HFFc6 (cell line): Measurements from ENCODE around the gene CTTNBP2NL. TPM values are rescaled to one million over a fixed set of nuclear protein-coding genes. Genes with fewer than 3 reads are reported as not detected.
"Not testable (repeated sequence)": the region's sequence is repeated elsewhere in the genome, so short reads cannot be mapped to it uniquely, and the experiment has no call there.

Source experiments
- DNase-seq: peaks from one replicate; pipeline ENCODE4 v3.0.0-alpha.2; 2018
- H3K27ac Mint-ChIP-seq: 2 replicates; pipeline ENCODE4 v1.8.0; 2020; ENCODE audit warnings: mild to moderate bottlenecking, mixed read lengths
- H3K27me3 Mint-ChIP-seq: 2 replicates; pipeline ENCODE4 v1.8.0; 2021; ENCODE audit warnings: mild to moderate bottlenecking, moderate library complexity, mixed read lengths; ENCODE audit not compliant: insufficient read depth
- H3K36me3 Mint-ChIP-seq: 2 replicates; pipeline ENCODE4 v1.8.0; 2021; ENCODE audit warnings: low read depth, mixed read lengths
- H3K4me1 Mint-ChIP-seq: 2 replicates; pipeline ENCODE4 v1.8.0; 2020; ENCODE audit warnings: low read depth, mixed read lengths
- H3K4me3 Mint-ChIP-seq: 2 replicates; pipeline ENCODE4 v1.8.0; 2020; ENCODE audit warnings: mild to moderate bottlenecking, moderate library complexity, mixed read lengths
- H3K9me3 Mint-ChIP-seq: 2 replicates; pipeline ENCODE4 v1.8.0; 2020; ENCODE audit warnings: mild to moderate bottlenecking, mixed read lengths
- CTCF ChIP-seq: fragments of 200-600 bp; sonication (generic); IDR thresholded peaks from 2 replicates; pipeline ENCODE4 v1.5.0; 2021; ENCODE audit warnings: antibody characterized with exemption, mild to moderate bottlenecking
- total RNA-seq, 6 experiments: library from RNA; stranded (reverse); fragmentation: NEBNext Ultra II Directional; extraction: Animal tissue kit (Norgen Biotek cat#: 25700); gene quantifications; 2 replicates in 1 of 6; 3 replicates in 5 of 6; pipeline ENCODE4 v1.2.3, GENCODE V29; 2021

The CTTNBP2NL gene
- total RNA-seq, 6 experiments from 2014 or later: 71.9 to 80.8 (median 76.5) TPM

- H3K36me3 Mint-ChIP-seq: peaks cover 58% of the 10 kb centered on the region
- no peak overlapping the region for H3K4me3 Mint-ChIP-seq
- no peaks in the 10 kb centered on the region for H3K27me3 Mint-ChIP-seq
- H3K4me1 Mint-ChIP-seq: peaks cover 33% of the 10 kb centered on the region
- peak overlapping the region; percentile 3; the same call in 1 of the 2 replicates for H3K27ac Mint-ChIP-seq
- TF ChIP-seq CTCF: no peak
- H3K9me3 Mint-ChIP-seq: no peaks in the 10 kb centered on the region
- DNase-seq: no peak
Observed at GRCh38 chr1:112418099-112418892, 22.3 kb downstream of the CTTNBP2NL start.

- no peaks in the 10 kb centered on the region for H3K9me3 Mint-ChIP-seq
- no peak for DNase-seq
- H3K4me1 Mint-ChIP-seq: peaks cover 18% of the 10 kb centered on the region
- H3K27me3 Mint-ChIP-seq: no peaks in the 10 kb centered on the region
- no peak overlapping the region for H3K4me3 Mint-ChIP-seq
- no peak overlapping the region for H3K27ac Mint-ChIP-seq
- TF ChIP-seq CTCF: no peak
- peaks cover 42% of the 10 kb centered on the region for H3K36me3 Mint-ChIP-seq
Observed at GRCh38 chr1:112423207-112423606, 27.2 kb downstream of the CTTNBP2NL start.

- not testable (repeated sequence) for H3K4me3 Mint-ChIP-seq, H3K9me3 Mint-ChIP-seq, H3K27ac Mint-ChIP-seq, DNase-seq, H3K27me3 Mint-ChIP-seq
- peaks cover 37% of the 10 kb centered on the region for H3K36me3 Mint-ChIP-seq
- peaks cover 15% of the 10 kb centered on the region for H3K4me1 Mint-ChIP-seq
Observed at GRCh38 chr1:112423666-112424065, 27.7 kb downstream of the CTTNBP2NL start.

- Mint-ChIP-seq H3K4me3 (no peak overlapping the region), H3K4me1 (peaks cover 21% of the 10 kb centered on the region), H3K36me3 (peaks cover 34% of the 10 kb centered on the region), H3K27me3 (peaks cover 1% of the 10 kb centered on the region; the same call in 1 of the 2 replicates), H3K27ac (no peak overlapping the region), H3K9me3 (no peaks in the 10 kb centered on the region)
- no peak for TF ChIP-seq CTCF
- no peak for DNase-seq
Observed at GRCh38 chr1:112429749-112430148, 33.7 kb downstream of the CTTNBP2NL start.

- Mint-ChIP-seq H3K4me1 (peaks cover 27% of the 10 kb centered on the region), H3K9me3 (no peaks in the 10 kb centered on the region), H3K27me3 (peaks cover 1% of the 10 kb centered on the region; the same call in 1 of the 2 replicates), H3K4me3 (no peak overlapping the region), H3K36me3 (peaks cover 37% of the 10 kb centered on the region), H3K27ac (0 out of 2 replicates have a peak overlapping the region, but pooled peaks have one; percentile 10)
- no peak for DNase-seq
- TF ChIP-seq CTCF: no peak
Observed at GRCh38 chr1:112431038-112431437, 35.0 kb downstream of the CTTNBP2NL start.

- Mint-ChIP-seq H3K4me1 (peaks cover 63% of the 10 kb centered on the region), H3K27me3 (peaks cover 1% of the 10 kb centered on the region; the same call in 1 of the 2 replicates), H3K4me3 (no peak overlapping the region), H3K27ac (no peak overlapping the region), H3K9me3 (no peaks in the 10 kb centered on the region), H3K36me3 (peaks cover 49% of the 10 kb centered on the region)
- TF ChIP-seq CTCF: no peak
- no peak for DNase-seq
Observed at GRCh38 chr1:112435448-112435847, 39.4 kb downstream of the CTTNBP2NL start.
